Tibial nerve (tissue), 4 donors: ENCODE data around the gene NRXN3.

Source experiments
- EP300 ChIP-seq, 2 donors: sonication (generic); formaldehyde crosslinking; IDR thresholded peaks; one replicate each; pipeline ENCODE4 v1.6.1; 2017; ENCODE audit warnings: antibody characterized with exemption in 2 of 2, mild to moderate bottlenecking in 1 of 2
- POLR2A ChIP-seq, 2 donors: fragments of 450-650 bp; IDR thresholded peaks; one replicate each; pipeline ENCODE4 v1.6.1; 2017; ENCODE audit warnings: antibody characterized with exemption in 2 of 2, mild to moderate bottlenecking in 2 of 2, moderate library complexity in 2 of 2
- TF ChIP-seq, protein P1 (sequence below), 5 experiments: fragments of 200-600 bp in 3 of 5; fragments of 450-650 bp in 2 of 5; sonication (generic) in 3 of 5; IDR thresholded peaks; one replicate each; pipeline ENCODE4 v1.5.1; 2016 to 2019; ENCODE audit warnings: antibody characterized with exemption in 5 of 5, mild to moderate bottlenecking in 3 of 5, moderate library complexity in 2 of 5

DNA sequence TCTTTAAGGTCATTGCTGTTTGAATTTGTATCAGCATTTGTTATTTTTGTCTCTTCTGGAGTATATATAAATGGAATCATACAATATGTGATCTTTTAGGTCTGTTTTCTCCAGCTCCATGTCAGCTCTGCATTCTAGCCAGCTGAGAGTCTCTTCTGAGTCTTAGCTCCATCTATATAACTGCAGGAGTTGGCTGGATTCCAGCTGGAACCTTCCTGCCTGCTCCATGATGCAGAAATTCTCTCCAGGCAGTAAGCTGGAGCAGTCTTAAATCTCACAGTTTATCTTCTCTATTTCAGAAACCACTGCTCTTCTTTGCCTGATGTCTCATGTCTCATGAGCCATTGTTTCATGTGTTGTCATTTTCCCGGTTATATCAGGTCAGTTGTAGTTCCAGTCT is 827.6 kb downstream of the NRXN3 start:
- no peak for TF ChIP-seq POLR2A (IDR thresholded peaks at IDR 0.05)
- TF ChIP-seq EP300 (IDR thresholded peaks at IDR 0.05), result no peak
- TF ChIP-seq, protein P1, sequence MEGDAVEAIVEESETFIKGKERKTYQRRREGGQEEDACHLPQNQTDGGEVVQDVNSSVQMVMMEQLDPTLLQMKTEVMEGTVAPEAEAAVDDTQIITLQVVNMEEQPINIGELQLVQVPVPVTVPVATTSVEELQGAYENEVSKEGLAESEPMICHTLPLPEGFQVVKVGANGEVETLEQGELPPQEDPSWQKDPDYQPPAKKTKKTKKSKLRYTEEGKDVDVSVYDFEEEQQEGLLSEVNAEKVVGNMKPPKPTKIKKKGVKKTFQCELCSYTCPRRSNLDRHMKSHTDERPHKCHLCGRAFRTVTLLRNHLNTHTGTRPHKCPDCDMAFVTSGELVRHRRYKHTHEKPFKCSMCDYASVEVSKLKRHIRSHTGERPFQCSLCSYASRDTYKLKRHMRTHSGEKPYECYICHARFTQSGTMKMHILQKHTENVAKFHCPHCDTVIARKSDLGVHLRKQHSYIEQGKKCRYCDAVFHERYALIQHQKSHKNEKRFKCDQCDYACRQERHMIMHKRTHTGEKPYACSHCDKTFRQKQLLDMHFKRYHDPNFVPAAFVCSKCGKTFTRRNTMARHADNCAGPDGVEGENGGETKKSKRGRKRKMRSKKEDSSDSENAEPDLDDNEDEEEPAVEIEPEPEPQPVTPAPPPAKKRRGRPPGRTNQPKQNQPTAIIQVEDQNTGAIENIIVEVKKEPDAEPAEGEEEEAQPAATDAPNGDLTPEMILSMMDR (IDR thresholded peaks at IDR 0.05), result no peak
